Measurements from ENCODE around the gene BCDIN3D.

Gene BCDIN3D

GRCh38 chr12:49794811-49795653 lies 47.9 kb downstream of the BCDIN3D start:
- no peak for DNase-seq

- no peak for DNase-seq
Measured at GRCh38 chr12:49794021-49794420, 48.9 kb downstream of the BCDIN3D start.

GRCh38 chr12:49793620-49794019 lies 49.3 kb downstream of the BCDIN3D start:
- DNase-seq, result no peak

GRCh38 chr12:49792976-49793580 lies 49.8 kb downstream of the BCDIN3D start:
- DNase-seq, result no peak

- DNase-seq, result no peak
Measured at GRCh38 chr12:49792181-49792970, 50.5 kb downstream of the BCDIN3D start.

- DNase-seq, result no peak
Measured at GRCh38 chr12:49791700-49792099, 51.2 kb downstream of the BCDIN3D start.

- no peak for DNase-seq
Measured at GRCh38 chr12:49790741-49791555, 52.0 kb downstream of the BCDIN3D start.

- no peak for DNase-seq
Measured at GRCh38 chr12:49789992-49790391, 52.9 kb downstream of the BCDIN3D start.

- no peak for DNase-seq
Measured at GRCh38 chr12:49787672-49788071, 55.2 kb downstream of the BCDIN3D start.
